ENCODE results near the gene MAGEF1.
"Not testable (repeated sequence)": the region's sequence is repeated elsewhere in the genome, so short reads cannot be mapped to it uniquely, and the experiment has no call there.

MAGEF1 gene

DNA sequence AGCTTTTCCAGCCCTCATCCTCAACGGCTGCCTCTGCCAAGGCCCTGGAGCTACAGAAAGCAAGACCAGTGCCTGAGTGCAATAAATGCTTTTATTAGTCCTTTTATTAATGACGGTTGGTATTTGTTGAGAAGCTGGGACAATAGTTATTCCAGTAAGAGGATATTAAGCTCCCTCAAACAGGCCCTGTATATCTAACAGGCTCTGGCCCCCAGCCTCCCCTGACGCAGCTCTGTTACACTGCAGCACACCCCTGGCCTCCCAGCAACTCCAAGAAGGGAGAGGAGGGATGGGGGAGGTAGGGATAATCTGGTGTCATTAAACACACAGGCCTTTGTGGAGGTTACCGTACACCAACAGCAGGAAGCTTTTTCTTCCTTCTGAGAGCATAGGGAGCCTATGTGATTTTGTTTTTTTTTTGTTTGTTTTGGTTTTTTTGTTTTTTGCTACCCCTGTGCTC, 30.8 kb upstream of the MAGEF1 start:
- no peak for DNase-seq (ENCODE audit: low spot score)

DNA sequence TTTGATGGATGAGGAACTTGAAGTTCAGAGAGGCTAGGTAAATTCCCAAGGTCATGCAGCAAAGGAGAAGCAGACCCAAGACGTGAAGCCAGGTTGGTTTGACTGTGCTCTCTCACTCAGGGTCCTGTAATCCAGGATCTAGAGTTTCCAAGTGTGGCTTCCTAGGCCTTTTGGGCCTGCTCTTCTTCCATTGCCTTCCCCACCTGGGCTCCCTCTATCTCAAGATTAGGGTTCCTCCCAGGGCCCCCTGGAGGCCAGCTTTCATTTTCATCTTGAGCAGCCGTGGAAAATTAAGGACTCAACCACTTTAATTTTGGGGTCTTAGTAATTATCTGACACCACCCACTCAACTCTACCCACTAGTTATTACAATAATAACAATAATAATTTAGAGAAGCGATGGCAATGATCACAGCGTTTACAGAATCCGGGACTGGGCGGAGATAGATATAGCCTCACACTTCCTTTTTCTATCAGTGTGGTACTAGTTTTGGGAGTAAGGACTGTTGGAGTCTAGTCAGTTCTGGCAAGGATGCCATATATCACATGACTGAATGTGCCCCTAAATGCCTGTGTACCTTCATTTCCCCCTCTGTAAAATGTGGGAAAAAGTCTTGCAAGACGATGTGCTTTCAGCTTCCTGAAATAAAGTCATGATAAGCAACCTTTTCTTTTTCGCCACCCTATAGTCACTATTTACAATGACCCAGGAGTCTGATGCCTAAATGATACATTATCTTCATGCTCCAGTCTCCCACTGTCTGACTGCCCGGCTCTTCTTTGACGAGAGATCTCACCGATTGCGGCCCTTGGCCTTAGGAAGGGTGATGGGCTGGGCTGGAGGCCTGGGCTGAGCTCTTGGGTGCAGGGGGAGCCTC, 30.2 kb upstream of the MAGEF1 start:
- DNase-seq (ENCODE audit: low spot score): no peak

DNA sequence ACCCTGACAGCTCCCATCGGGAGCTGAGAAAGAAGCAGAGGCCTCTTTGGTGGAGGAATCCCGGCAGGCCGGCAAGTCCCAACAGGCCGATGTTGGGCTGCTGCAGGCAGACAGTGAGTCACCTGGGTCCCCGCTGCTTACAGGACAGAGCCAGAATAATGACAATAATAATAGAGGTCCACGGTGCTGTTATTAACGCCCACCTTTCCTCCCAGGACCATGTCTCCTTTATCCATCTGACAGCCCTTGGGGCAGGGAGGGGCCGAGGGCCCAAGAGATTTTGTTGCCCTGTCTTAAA, 29.3 kb upstream of the MAGEF1 start:
- DNase-seq (ENCODE audit: low spot score): no peak

DNA sequence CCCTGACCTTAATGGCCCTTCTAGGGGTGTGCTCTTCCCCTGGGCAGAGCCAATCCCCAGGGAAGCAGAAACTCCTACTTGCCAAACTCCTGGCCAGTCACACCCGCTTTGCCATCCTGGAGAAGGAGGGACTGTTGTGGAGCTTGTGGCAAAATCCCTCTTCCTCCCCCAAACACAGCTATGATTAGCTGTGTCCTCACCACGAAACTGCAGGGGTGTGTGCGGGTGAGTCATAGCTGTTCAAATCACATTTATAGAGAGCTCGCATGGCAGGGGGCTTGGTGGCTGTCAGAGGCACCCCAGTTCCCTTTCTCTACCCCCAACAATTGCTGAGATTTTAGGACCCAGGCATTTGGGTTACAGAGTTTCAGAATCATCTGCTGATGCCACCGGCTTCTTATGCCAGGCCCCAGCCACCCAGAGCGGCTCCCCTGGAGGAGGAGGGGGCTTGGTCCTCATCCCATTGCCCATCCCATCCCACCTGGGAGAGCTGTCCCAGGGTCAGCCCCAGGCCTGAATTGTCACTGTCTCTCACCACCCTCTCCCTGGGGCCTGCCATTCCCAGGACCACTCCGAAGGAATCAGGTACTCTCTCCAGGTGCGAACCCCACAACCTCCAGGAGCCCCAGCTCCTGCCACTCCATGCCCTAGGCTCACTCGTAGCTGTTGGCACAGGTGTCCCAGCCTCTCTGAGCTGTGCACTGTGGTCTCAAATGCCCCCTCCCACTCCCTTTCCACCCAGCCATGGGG, 28.8 kb upstream of the MAGEF1 start:
- DNase-seq (ENCODE audit: low spot score): peak; percentile 24

DNA sequence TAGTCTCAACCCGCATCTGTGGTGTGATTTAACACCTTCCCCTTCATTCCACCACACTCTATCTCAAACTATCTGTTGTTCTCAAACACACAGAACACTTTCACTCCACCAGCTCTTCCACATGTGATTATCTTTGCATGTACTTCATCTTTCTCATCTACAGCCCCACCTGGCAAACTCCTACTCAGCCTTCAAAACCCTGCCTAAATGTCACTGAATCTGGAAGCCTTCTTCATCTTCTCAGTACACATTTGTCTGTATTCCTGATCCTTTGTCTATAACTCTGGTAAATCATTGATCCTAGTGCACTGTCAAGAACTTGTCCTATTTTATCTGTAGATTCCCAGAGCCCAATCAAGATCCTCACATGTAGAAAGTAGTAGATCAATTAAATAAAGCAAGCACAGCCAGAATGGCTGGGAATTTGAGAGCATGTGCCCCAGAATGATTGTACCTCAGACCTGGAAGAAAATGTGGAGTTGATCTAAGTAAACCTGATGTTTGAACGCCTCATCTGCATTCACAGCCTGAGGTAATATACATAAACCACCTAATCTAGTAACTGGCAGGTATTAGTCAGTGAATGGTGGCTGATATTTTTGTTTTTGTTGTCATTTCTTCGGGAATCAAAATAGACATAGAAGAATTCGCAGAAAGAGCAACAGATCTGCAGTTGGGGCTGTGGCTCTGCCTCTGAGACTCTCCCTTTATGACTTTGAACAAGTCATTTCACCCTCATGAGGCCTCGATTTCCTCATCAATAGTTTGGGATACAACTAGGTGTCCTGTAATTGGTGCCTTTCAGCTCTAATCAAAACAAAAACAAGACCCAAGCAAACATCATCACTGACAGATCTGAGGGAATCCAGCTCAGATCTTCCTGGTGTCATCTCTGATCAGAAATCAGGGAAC, 28.0 kb upstream of the MAGEF1 start:
- DNase-seq (ENCODE audit: low spot score): peak; percentile 6

DNA sequence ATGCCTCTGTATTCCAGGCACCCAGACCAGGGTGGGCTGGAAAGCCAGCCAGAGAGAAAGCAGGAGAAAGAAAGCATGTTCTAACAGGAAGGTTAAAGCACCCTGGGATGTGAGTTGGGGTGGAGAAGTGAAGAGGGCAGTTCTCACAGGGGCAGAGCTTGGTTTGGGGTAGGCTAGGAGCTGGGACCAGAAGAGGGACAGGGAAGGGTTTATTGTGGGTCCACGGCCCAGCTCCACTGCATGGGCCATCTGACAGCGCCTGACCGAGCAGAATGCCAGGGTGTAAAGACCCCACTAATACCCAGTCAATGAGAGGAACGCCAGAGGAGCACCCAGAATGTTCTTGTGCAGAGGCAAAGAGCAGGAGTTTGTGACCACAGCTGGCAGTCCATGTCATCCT, 27.1 kb upstream of the MAGEF1 start:
- no peak for DNase-seq (ENCODE audit: low spot score)

DNA sequence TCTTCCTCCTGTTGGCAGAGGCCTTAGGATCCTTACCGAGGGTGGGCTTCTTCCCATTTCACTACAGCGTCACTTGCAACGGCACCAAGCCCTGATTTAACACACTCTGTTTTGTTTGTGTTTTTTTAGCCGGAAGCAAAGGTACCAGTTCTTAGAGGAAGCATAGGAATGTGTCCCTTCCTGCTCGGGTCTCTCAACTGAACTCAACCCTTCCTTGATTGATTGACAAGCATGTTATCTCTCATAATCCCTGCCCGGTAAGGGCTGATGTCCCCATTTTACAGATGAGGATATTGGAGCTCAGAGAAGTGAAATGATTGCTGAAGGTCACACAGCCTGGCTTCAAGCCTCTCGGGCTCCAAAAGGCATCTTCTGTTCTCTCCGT, 26.6 kb upstream of the MAGEF1 start:
- DNase-seq (ENCODE audit: low spot score): no peak

DNA sequence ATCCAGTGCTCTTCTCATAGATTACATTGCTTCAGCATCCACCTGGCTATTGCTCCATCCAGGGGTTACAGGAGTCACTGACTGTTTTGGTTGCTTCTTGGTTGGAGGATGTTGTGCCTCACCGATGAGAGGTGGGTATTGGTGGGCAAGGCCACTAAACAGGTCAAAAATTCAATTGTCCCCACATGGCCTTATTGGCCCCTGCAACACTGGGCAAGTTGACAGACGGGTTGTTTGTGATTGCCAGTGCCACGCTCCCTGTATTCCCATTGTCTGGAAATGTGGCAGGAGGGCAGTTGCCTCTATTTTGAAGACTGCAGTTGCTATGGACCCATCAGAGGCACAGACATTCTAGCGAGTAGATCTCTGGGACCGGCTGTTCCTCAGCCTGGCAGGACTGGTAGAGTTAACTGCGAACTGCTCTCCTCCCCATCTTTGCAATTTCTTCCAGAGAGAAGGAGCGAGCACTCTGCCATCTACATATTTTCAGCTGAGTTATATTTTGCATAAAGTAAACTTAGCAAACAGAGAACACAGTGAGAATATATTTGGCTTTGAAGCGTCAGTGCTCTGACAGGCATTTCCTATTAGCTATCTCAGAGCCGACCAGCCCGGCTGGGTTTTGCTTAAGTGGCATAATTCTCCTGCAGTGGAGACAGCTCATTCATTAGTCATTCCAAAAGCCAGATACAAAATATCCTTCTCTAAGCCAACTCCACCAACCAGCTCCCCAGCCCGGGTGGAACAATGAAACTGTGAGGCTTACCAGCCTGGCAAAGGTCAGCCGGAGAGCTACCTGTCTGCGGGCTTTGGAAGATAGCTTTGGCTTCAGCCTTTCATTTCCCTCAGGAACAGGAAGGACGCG, 26.0 kb upstream of the MAGEF1 start:
- no peak for DNase-seq (ENCODE audit: low spot score)

DNA sequence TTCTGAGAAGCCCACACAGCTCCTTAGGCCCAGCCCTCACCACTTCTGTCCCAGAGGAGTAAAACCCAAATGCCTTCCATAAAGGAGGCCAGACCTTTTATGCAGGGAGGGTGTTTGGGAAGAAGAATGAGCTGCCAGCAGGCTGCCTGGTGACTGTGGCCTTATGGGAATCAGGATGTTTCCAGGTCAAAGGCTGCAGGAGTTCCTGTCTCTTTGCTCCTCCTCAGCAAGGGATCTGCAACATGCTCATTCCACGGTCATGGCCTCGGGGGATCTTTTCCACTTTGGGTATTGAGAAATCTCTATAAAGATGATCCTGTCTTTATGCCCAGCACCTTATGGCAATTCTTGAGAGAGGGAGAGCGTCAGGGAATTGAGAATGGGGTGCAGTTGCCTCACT, 25.2 kb upstream of the MAGEF1 start:
- DNase-seq (ENCODE audit: low spot score): no peak

DNA sequence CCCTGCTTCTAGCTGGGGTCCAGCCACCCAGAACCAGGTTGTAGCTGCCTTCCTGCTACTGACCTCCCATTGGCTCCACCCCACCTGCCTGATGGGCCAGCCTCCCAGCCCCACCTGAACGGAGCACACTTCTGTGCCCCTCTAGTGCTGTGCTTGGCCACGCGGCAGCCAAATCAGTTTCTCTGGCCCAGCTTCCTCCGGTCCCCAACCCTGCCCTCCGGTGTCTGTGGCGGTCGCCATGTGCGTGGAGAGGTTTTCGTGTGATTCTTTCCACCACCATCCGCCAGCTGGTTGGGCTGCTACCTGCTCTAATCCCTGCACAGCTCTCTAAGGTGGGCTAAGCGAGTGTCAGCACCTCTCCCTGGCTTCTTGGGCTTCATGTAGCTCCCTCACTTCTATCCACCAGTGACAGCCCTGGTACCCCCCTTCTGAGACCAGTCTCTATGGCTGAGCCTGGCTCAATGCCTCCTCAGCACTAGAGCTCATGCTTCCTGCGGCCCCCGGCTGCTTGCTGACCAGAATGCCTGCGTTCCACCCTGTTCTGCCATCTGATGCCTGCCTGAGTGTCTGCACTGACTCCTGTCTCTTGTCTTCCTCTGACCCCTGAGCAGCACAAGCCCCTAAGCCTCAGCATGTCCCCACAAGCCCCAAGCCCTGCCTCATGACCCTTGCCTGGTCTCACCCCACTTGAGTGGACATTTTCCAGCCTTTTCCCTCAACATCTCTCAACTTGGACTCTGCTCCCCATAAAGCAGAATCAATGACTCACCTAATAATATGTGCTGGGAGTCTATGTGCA, 23.2 kb upstream of the MAGEF1 start:
- DNase-seq (ENCODE audit: low spot score): no peak

DNA sequence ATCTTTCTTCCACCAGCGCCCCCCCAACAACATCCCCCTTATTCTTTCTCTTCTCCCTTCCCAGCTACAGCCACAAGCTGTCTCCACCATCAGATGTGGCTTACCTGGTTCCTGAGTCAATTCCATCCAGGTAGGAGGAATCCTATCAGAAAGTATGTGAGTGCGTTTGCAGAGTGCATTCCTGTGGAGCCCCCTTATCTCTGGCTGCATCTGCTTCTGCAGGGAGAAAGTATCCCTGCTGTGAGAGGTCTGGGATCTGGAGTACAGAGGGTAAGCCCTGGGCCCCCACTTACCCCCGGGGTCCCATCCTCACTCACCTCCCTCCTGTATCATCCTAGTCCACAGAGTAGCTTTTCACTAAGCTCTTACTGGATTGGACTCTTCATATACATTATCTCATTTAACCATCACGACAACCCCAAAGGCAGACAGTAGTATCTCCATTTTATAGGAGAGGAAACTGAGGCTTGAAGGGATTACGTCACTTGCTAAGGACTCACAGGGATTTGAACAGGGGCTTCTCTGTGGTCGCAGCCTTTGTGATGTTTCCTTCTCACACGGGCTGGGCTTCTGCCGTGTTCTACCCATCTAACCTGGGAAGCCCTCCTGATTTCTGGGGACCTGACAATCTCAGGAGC, 22.2 kb upstream of the MAGEF1 start:
- no peak for DNase-seq (ENCODE audit: low spot score)

DNA sequence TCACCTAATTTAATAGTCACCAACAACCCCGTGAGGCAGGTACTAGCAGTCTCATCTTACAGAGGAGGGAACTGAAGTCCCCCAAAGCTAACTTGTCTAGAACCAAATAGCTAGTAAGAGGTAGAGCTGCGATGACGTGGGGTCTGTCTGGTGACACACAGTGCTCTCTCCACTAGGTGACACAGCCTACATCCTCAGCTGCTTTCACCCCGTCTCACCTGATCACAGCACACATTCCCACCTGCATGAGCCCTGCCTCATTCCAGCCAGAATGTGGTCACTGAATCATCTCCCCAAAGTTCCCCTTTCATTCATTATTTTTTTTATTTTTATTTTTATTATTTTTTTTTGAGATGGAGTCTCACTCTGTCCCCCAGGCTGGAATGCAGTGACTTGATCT, 21.3 kb upstream of the MAGEF1 start:
- no peak for DNase-seq (ENCODE audit: low spot score)

DNA sequence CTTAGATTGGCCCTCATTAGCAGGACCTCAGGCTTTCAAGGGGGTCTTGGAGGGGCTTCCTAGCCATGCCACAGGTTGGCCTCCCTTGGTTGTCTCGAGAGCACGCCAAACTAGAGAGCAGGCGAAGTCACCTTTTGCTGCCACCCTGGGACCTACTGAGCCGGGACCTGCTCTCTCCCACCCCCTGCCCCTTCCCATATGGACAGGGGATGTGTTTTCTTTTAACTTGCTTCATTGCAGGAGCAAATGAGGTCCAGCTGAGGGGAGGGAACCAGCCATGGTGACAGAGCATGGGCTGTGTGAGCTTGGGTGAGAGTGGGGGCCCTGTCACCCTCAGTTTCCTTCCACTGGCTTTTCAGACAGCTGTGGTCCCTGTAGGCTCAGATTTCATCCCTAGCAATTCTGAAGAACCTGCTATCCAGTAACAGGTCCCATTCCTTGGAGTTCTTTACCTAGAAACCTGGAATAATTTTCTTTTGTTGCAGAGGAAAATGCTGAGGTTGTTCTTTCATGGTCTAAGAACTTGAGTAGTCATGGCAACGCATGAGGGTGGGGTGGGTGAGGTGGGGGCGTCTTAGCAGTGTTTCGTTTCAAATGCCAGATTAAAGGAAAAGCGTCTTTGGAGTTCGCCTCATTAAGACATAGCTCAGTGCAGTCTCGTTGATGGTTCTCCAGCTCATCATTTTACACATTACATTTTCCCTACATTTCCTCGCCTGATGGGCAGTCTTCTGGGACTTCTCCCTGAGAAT, 20.1 kb upstream of the MAGEF1 start:
- DNase-seq (ENCODE audit: low spot score): no peak

DNA sequence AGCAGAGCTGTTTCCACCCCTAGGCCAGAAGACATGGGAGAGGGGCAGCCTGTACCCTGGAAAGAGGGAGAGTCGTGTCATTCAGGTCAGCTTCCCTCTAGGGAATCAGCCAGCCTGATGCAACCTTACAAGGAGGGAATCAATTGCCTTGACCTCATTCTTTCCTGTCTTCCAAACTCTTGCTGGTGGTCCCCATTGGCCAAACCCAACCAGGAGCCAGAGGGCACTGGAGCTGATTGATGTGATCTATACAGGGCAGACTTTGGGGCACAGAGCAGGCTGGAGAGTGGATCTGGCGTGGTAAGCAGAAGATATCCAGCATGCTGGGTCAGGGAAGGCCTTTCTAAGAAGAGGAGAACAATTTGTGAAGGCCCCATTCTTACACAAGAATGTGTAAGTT, 19.1 kb upstream of the MAGEF1 start:
- DNase-seq (ENCODE audit: low spot score): no peak

DNA sequence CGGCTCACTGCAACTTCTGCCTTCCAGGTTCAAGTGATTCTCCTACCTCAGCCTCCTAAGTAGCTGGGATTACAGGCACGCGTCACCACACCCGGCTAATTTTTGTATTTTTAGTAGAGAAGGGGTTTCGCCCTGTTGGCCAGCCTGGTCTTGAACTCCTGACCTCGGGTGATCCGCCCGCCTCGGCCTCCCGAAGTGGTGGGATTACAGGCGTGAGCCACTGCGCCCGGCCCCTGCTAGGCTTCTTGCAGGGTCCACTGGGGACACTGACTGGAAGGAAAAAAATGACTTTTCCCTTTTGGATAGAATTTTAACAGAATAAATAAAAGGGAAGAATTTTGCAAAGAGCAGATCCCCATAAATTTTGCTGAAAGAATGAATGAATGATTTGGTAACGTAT, 17.3 kb upstream of the MAGEF1 start:
- DNase-seq (ENCODE audit: low spot score): not testable (repeated sequence)

DNA sequence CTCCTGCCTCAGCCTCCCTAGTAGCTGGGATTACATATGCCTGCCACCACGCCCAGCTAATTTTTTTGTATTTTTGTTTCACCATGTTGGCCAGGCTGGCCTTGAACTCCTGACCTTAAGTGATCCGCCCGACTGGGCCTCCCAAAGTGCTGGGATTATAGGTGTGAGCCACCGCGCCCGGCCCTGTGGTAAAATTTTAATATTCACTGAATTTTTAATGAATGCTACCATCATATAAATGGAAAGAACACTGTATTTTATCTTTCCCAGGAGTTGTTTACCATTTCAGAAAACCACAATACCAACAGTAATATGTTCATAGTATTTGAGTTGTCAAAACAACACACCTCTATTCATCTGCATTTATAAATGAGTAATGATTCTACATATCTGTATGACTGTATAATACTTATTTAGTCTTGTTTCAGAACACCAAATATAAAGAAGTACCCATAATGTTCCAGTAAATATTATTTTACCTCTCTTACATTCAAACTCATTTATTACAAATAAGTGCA, 16.2 kb upstream of the MAGEF1 start:
- DNase-seq (ENCODE audit: low spot score): no peak

DNA sequence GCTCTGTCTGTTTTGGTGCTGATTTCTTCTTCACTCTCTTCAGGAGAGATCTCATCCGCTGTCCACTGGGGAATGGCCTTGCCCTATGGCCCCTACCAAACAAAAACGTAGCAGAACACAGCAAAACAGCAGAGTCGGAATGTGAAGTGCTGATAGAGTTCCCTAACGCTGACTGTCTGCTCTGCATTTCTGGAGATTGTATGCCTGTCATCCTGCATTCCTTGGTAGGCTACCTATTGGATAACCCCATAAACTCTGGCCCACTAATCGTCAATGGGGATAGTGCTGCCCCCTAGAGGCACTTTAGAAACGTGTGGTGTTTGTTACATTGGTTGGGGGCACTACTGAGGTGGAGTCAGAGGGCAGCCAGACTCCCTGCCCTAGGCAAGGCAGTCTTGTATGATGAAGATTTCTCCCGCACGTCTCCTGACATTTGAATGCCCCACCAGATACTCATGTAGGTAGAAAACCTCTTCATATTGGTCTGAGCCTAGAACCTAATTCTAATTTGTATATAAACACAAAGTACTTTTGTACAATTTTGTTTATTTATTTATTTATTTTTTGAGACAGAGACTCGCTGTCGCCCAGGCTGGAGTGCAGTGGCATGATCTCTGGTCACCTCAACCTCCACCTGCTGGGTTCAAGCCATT, 15.6 kb upstream of the MAGEF1 start:
- peak; percentile 59 for DNase-seq (ENCODE audit: low spot score)

DNA sequence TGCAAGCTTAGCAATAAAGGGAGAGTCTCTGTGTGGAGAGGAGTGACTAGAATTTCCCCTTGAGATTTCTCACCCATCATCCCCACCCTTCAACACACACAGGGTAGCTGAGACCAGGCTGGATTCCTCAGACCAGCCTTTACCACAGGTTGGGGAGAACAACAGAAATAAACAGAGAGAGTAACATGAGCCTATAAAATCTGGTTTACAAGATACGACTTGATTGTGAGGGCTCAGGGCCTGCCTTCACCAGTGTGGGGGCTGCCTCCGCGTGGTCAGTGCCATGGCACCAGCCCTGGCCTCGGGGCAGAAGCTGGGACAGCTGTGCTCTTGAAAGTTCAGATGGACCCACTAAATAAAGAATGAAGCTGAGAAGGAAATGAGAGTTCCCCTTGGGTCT, 14.6 kb upstream of the MAGEF1 start:
- DNase-seq (ENCODE audit: low spot score): no peak
